Prostate gland (tissue), 2 donors: ENCODE measurements around the gene RFTN2.

Experiments
- POLR2A ChIP-seq: fragments of 450-650 bp; IDR thresholded peaks from one replicate; pipeline ENCODE4 v1.6.1; 2016; ENCODE audit warnings: antibody characterized with exemption, mild to moderate bottlenecking
- POLR2AphosphoS5 ChIP-seq: sonication (generic); formaldehyde crosslinking; IDR thresholded peaks from one replicate; pipeline ENCODE4 v1.6.1; 2017; ENCODE audit warnings: antibody characterized with exemption
- TF ChIP-seq, protein P1 (sequence below), 4 experiments: fragments of 200-600 bp in 2 of 4; fragments of 450-650 bp in 2 of 4; sonication (generic) in 2 of 4; IDR thresholded peaks; 1 replicate in 3 of 4; 2 replicates in 1 of 4; pipeline ENCODE4 v1.5.1; 2016 to 2019; ENCODE audit warnings: antibody characterized with exemption in 4 of 4, mild to moderate bottlenecking in 2 of 4, moderate library complexity in 2 of 4

DNA sequence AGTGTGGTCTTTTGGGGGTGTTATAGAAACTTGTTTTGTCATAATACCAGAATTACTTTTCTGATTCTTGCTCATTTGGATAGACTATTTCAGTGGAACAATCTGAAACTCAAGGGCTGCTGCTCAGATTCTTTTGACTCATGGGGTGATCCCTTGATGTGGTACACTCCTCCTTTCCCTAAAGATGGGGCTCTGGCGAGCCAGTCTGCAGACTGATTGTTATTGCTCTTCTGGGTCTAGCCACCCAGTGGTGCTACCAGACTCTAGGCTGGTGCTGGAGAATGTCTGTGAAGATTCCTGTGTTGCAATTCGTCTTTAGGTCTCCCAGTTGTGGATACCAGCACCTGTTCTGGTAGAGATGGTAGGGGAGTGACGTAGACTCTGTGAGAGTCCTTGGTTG is 25.6 kb upstream of the RFTN2 start:
- TF ChIP-seq, protein P1, sequence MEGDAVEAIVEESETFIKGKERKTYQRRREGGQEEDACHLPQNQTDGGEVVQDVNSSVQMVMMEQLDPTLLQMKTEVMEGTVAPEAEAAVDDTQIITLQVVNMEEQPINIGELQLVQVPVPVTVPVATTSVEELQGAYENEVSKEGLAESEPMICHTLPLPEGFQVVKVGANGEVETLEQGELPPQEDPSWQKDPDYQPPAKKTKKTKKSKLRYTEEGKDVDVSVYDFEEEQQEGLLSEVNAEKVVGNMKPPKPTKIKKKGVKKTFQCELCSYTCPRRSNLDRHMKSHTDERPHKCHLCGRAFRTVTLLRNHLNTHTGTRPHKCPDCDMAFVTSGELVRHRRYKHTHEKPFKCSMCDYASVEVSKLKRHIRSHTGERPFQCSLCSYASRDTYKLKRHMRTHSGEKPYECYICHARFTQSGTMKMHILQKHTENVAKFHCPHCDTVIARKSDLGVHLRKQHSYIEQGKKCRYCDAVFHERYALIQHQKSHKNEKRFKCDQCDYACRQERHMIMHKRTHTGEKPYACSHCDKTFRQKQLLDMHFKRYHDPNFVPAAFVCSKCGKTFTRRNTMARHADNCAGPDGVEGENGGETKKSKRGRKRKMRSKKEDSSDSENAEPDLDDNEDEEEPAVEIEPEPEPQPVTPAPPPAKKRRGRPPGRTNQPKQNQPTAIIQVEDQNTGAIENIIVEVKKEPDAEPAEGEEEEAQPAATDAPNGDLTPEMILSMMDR (IDR thresholded peaks at IDR 0.05), result no peak
- TF ChIP-seq POLR2A (no peak), POLR2AphosphoS5 (no peak)
